DOHH2 (cell line): ENCODE data around the gene COA7.

Experiments
- EZH2phosphoT487 ChIP-seq: fragments of 200-600 bp; sonication (generic); IDR thresholded peaks from 2 replicates; pipeline ENCODE4 v1.6.1; 2017; ENCODE audit warnings: borderline replicate concordance, mild to moderate bottlenecking, antibody characterized with exemption, low read length, moderate library complexity, mixed read lengths
- TF ChIP-seq, protein P1 (sequence below): fragments of 200-600 bp; sonication (generic); IDR thresholded peaks from one replicate; pipeline ENCODE4 v1.5.1; 2014; ENCODE audit warnings: antibody characterized with exemption, mild to moderate bottlenecking, low read depth, low read length; ENCODE audit not compliant: poor library complexity, severe bottlenecking

DNA sequence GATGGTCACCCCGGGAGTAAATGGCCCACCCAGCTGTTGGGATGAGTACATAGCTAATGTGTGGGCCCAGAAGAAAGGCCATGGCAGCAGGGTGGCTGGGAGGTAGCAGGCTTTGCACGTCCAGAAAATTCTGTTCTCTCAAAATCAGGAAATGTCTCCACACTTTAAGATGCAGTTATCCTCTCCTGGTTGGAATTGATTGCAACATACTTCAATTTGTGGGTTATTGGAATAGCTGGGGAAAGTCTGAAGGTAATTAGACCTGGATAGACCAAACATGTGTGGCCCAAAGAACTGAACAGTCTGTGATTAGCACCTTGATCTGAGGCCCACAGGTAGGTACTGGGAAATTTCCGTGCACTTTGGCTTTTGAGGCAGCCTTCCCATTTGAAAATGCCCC lies 30.2 kb downstream of the COA7 start:
- TF ChIP-seq, protein P1, sequence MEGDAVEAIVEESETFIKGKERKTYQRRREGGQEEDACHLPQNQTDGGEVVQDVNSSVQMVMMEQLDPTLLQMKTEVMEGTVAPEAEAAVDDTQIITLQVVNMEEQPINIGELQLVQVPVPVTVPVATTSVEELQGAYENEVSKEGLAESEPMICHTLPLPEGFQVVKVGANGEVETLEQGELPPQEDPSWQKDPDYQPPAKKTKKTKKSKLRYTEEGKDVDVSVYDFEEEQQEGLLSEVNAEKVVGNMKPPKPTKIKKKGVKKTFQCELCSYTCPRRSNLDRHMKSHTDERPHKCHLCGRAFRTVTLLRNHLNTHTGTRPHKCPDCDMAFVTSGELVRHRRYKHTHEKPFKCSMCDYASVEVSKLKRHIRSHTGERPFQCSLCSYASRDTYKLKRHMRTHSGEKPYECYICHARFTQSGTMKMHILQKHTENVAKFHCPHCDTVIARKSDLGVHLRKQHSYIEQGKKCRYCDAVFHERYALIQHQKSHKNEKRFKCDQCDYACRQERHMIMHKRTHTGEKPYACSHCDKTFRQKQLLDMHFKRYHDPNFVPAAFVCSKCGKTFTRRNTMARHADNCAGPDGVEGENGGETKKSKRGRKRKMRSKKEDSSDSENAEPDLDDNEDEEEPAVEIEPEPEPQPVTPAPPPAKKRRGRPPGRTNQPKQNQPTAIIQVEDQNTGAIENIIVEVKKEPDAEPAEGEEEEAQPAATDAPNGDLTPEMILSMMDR: no peak
- no peak for TF ChIP-seq EZH2phosphoT487
